Ovary (tissue), 3 donors: ENCODE data around the gene IVL.

Source experiments
- CTCF ChIP-seq, 3 donors: fragments of 450-650 bp in 2 of 3; fragments of 200-600 bp in 1 of 3; IDR thresholded peaks; one replicate each; pipeline versions ENCODE4 v1.5.1 to v1.8.0; 2016 to 2022; ENCODE audit warnings: antibody characterized with exemption in 3 of 3, mild to moderate bottlenecking in 1 of 3
- EP300 ChIP-seq: sonication (generic); formaldehyde crosslinking; IDR thresholded peaks from one replicate; pipeline ENCODE4 v1.6.1; 2017; ENCODE audit warnings: antibody characterized with exemption
- POLR2A ChIP-seq: fragments of 450-650 bp; IDR thresholded peaks from one replicate; pipeline ENCODE4 v1.6.1; 2017; ENCODE audit warnings: antibody characterized with exemption, mild to moderate bottlenecking, moderate library complexity
- donor health status: DM: no; HTN: no; CAD: no.

- TF ChIP-seq CTCF (IDR thresholded peaks at IDR 0.05) (no peak), POLR2A (no peak), EP300 (no peak)
Observed at GRCh38 chr1:152870831-152871730, 37.3 kb upstream of the IVL start.
